ENCODE results near the gene DPF3.

DPF3 gene

GRCh38 chr14:72683787-72684186 is 210.1 kb downstream of the DPF3 start:
- H3K4me3 ChIP-seq (ENCODE audit: low read length) = no peak overlapping the region
- no peak for TF ChIP-seq CTCF (IDR thresholded peaks at IDR 0.05; ENCODE audit: insufficient read depth, low read depth, low read length, missing control alignments)
- DNase-seq (ENCODE audit: low read depth) = no peak

DNA sequence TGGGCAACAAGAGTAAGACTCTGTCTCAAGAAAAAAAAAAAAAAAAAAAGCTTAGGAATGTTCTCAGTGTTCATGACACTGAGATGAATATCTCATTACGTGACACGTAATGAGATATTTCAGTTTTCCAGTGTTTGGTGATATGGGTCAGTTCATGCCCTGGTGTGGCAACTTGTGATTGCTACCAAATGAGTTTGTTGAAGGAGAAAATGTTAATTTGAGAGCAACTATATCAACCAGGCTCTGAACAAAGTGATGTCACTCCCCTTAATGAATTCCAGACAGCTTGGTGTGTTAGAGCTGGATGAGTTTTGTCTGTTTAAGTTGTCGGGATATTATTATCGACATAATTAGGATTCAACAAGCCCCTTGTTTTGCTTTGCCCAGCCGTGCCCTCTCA is 211.7 kb downstream of the DPF3 start:
- no peak for DNase-seq (ENCODE audit: low read depth)
- no peak for TF ChIP-seq CTCF (IDR thresholded peaks at IDR 0.05; ENCODE audit: insufficient read depth, low read depth, low read length, missing control alignments)
- no peak overlapping the region for H3K4me3 ChIP-seq (ENCODE audit: low read length)

DNA sequence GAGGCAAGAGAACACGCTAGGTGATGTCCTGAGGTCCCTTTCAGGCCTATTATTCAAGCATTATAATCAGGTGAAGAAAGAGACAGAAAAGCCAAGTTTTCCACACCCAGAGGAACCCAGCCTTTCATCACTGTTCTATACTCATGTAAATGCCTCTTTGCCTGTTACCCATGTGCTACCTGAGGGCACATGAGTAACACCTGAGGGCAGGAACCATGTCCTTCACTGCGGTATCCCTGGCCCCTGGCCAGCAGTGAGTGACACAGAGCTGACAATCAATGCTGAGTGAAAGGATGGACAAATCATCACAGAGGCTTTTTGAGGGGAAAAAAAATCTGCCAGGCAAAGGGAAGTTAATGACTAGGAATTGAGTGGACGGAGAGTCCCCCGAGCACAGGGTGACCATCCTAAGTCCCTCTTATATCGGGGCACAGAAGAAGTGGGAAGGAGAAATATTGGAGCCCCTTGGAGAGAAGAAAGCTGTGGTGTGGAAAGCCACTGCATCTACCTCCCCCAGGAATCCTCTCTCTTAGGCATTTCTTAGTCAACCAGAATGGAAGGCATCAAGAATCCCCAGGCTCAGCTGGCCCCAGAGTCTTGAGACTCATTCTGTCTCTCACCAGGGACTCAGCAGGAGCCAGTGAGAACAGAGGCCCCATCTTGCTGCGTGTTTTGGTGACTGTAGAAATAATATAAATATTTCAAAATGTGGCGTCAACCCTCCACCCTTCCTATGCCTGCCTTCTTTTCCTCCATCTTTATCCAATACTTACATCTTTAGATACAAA is 212.9 kb downstream of the DPF3 start:
- H3K4me3 ChIP-seq (ENCODE audit: low read length) = no peak overlapping the region
- peak; percentile 70 for DNase-seq (ENCODE audit: low read depth)
- no peak for TF ChIP-seq CTCF (IDR thresholded peaks at IDR 0.05; ENCODE audit: insufficient read depth, low read depth, low read length, missing control alignments)

- DNase-seq (ENCODE audit: low read depth) = no peak
- no peak overlapping the region for H3K4me3 ChIP-seq (ENCODE audit: low read length)
- no peak for TF ChIP-seq CTCF (IDR thresholded peaks at IDR 0.05; ENCODE audit: insufficient read depth, low read depth, low read length, missing control alignments)
These were observed 214.3 kb downstream of the DPF3 start for GRCh38 chr14:72679536-72680151.

- no peak overlapping the region for H3K4me3 ChIP-seq (ENCODE audit: low read length)
- no peak for TF ChIP-seq CTCF (IDR thresholded peaks at IDR 0.05; ENCODE audit: insufficient read depth, low read depth, low read length, missing control alignments)
- no peak for DNase-seq (ENCODE audit: low read depth)
These were observed 214.8 kb downstream of the DPF3 start for GRCh38 chr14:72679141-72679535.

- no peak for TF ChIP-seq CTCF (IDR thresholded peaks at IDR 0.05; ENCODE audit: insufficient read depth, low read depth, low read length, missing control alignments)
- no peak for DNase-seq (ENCODE audit: low read depth)
These were observed 215.5 kb downstream of the DPF3 start for GRCh38 chr14:72678356-72678755.

More at GRCh38 chr14:72678356-72678755, 215.5 kb downstream of the DPF3 start:
- H3K4me3 ChIP-seq (ENCODE audit: low read length) = no peak overlapping the region
